Activated T-helper 1 cell treated with Interleukin-2 at 50 U/mL for 16 hours (primary cell): Measurements from ENCODE around the gene LARGE1.

Experiments
- DNase-seq: peaks from one replicate; pipeline ENCODE4 v3.0.0-alpha.2; 2020; ENCODE audit warnings: low read depth

Gene LARGE1

DNA sequence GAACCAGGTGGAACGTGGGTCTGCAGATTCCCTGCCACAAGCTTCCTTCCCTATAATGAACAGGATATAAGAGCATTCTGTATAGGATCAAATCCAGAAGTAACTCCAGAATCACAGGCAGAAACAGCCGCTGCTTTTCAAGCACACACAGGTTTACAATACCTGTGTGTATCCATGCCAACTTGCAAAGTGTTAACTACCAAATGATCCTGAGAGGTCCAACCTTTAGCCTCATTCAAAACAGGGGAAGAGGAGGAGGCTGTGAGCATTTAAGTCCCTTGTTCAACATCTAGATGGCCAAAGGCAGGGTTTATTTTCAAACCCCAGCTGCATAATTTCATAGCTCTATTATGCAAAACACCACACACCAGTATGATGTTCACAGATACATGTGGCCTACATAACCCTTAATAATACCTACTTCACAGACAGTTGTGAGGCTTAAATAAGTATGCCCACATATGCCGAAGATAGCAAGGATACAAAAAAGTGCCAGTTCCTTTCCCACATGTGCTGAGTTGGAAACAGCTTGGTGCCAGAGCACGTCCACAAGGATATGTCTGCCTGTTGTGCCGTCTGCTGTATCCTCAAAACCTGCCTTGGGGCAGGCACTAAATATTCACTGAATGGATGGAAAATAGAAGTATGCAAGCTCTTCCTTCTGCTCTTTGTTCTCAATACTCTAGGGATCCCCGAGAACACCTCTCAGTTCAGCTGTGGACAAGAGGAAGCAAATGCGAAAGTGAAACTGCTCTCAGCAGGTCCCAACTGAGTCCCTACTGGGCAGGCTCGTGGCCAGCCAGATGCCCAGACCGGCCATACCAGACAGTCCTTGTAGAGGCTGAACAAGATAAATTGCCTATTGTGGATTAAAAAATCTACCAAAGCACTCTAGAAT is 66.8 kb downstream of the LARGE1 start:
- no peak for DNase-seq

DNA sequence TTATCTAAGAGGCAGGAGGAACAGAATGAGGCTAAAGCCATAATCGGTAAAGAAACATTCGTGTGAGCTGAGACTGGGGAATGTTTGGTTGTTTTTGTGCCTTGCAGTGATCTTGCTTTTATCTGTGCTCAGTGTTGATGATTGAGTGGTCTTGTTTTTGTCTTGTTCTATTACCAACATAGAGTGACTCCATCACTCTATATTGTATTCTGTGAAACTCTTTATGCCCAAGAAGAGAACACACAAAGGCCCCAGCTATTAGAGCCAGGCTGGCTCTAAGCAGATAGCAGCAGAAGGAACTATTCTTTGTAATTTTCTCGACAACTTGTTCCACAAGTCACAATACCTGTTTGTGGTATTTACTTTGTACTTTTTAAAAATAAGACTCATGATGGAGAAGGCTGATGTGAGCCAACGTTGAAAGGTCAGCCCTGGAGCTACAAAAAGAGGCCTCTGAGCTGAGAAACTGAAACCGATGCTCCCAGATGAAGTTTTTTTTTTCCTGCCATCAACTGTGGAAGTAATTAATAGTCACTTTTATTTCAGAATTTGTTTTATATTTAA is 68.4 kb downstream of the LARGE1 start:
- DNase-seq, result no peak

DNA sequence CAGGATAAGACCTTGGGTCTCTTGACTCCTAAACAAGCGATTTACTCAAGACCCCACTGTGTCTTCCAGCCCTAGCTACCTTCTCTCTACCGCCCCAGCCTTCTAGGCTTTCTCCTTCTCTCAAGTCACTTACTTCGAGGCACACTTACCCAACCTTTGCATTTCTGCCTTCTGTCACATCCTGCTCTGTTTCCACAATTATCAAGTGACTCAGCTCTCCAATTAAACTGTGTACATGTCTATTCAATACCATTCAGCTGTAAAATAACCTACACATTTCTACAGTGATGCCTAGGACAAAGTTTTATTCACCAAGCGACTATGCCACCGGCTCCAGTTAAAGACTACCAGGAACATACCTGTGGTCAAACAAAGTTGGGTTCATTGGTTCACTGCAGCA is 69.0 kb downstream of the LARGE1 start:
- no peak for DNase-seq

DNA sequence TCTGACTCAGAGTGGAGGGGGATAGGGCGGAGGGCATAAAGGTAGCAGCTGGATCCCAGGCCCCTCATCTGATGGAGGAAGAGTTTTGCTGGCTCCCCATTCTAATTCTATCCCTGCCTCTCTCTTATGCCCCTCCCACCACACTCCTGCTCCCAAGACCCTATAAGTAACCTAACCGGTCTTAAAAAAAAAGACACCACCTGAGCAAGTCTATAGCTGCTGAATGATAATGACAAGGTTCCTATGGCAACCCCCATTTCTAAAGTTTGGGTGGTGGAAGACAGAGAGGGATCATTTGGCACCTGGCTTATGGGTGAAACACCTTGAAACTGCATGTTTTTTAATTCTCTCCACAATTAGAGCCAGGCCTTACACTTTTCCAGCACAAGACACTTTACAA is 69.6 kb downstream of the LARGE1 start:
- DNase-seq, result no peak

GRCh38 chr22:33850193-33850592 is 70.1 kb downstream of the LARGE1 start:
- no peak for DNase-seq

DNA sequence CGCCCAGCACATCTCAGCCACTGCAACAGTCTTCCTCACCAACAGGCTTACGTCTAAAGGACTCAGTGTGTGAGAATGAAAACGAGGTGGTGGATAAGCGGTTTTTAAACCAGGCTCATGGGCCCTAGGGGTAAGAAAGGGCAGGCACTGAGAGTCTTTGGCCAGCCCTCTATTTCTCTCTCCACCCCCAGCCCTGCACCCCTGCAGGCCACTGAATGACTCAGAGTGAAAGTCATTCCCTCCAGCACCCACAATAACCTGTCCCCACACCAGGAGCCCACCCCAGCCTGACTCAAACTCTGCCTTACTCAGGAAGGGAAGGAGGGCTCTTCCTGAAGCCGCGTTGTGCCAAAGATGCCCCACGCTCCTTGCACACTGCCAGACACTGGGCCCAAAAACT is 72.0 kb downstream of the LARGE1 start:
- no peak for DNase-seq

- DNase-seq, result no peak
These were observed 76.0 kb downstream of the LARGE1 start for GRCh38 chr22:33844273-33844672.

GRCh38 chr22:33842421-33843094 is 77.7 kb downstream of the LARGE1 start:
- DNase-seq, result no peak

DNA sequence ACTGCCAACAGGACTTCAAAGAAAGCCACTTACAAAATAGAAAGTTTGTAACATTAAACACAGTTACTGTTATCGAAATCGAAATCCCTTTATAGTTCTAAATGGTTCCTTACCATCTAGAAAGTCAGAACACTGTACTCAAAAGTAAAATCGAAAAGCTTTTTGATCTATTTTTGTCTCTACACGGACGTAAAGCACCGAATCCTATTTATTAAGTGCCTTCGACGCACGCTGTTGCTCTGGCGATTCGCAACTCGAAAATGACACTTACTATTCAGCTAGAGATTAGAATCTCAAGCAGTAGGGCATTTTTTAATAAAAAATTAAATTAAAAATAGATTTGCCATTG is 78.3 kb downstream of the LARGE1 start:
- DNase-seq, result no peak

DNA sequence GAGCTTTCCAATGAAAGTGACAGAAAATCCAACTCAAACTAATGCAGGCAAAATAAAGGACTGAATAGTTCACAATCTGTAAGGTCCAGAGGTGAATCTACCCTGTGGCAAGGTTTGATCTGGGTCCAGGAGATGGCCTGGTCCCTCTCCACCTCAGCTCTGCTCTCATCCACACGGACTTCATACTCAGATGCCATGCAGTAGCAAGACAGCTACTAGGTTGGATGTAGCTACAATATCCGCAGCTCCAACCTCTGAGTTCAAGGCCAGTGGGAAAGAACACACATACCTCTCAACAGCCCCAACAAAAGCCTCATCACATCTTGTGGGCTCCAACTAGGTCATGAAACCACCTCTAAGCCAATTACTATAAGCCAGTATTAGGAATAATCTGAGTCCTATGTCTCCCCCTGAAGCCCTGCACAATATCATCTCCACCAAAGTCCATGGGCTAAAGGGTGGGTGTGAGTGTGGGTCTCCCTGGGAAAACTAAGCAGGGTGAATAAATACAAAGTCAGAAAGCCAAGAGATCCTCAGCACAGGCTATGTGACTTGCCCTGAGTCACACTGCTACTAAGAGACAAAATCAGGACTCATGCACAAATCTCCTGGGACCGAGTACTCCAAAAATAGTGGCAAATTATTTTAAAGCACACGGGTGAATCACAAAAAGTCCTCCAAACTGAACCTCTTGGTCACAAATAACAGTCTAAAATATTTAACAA is 78.8 kb downstream of the LARGE1 start:
- DNase-seq, result no peak

- no peak for DNase-seq
These were observed 81.6 kb downstream of the LARGE1 start for GRCh38 chr22:33838644-33839043.

- no peak for DNase-seq
These were observed 82.5 kb downstream of the LARGE1 start for GRCh38 chr22:33837826-33838225.

DNA sequence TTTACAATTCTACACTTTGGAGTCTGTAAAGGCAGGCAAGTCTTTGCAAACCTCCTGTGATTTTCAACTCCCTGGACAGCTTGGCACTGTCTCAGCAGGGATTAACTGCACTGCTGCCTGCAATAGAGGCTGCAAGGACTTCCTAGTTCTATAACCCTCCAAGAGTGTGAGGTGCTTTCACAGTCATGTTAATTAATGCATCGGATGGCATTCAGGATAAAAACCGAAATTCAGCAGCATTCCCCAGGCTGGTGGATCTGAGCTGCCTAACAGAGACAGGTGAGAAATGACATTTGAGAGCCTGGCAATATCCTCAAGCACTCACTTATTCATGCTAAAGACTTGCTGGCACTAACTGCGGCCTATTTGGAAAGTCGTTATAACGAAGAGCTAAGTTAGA is 85.0 kb downstream of the LARGE1 start:
- no peak for DNase-seq

GRCh38 chr22:33832558-33833151 is 87.6 kb downstream of the LARGE1 start:
- no peak for DNase-seq

- no peak for DNase-seq
These were observed 88.6 kb downstream of the LARGE1 start for GRCh38 chr22:33831651-33832050.

- no peak for DNase-seq
These were observed 89.1 kb downstream of the LARGE1 start for GRCh38 chr22:33831207-33831606.

DNA sequence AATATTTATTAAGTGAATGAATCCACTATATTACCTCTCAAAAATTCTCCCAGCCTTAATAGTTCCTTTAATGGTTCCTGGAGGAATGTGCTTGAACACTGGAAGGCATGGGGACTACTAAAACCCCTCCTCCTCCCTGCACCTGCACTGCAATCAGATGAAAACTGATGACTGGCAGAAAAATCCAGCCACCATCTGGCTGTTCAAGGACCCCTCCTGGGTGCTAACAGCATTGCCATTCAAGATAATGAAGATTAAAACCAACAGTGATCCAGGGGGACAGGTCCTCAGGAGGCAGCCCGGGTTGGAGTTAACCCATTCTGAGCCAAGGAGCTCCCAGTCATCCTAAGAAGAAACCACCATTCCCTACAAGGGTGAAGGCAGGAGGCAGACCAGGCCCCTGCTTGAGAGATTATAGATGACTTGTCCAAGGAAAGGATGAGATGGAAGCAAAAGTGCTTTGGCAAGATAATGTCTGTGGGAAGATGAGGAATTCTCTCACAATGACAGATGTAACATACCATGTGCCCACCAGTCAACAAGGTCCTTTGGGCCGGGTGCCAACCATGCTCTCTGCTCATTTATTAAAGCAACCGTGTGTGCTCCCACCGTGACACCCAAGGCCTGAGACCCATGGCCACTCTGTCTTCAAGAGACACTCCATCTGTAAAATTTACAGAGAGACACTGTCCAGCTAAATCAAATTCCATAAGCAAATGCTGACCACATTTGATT is 90.6 kb downstream of the LARGE1 start:
- DNase-seq, result no peak

- no peak for DNase-seq
These were observed 92.0 kb downstream of the LARGE1 start for GRCh38 chr22:33828302-33828701.

DNA sequence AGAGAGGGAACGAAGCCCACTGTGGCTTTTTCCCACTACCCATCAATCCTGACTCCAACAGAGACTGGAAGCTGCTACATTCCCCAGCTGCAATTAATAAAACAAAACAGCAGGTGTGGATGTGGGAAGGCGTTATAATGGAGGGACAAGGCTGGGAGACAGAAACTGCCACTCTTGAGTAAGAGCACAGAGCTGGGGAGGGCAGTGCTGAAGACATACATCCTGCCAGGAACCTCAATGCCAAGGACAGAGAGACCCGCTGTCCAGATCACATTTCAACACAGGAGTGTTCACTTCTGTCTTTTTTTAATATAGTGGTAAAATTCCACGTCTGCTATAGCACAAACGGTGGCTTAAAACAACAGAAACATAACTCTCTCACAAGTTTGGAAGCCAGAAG is 94.5 kb downstream of the LARGE1 start:
- DNase-seq, result no peak

DNA sequence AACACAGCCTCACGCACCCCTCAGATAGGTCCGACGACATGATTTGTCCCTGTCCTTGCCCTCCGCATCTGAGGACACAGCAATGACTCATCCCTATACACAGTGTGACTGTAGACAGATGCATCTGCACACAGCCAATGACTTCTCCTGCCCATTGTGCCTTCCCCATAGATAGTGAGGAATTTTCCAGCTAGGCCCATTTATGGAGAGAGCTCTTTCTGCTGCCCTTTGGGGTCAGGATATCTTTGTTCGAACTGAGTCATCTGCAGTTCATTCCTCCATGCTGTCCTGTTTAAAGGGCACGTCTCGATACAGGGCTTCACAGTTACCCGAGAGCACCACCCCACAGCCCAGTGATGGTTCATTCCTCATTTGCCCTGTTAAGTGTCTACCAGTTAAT is 96.7 kb downstream of the LARGE1 start:
- DNase-seq, result no peak

- DNase-seq, result no peak
These were observed 99.0 kb downstream of the LARGE1 start for GRCh38 chr22:33821290-33821689.

DNA sequence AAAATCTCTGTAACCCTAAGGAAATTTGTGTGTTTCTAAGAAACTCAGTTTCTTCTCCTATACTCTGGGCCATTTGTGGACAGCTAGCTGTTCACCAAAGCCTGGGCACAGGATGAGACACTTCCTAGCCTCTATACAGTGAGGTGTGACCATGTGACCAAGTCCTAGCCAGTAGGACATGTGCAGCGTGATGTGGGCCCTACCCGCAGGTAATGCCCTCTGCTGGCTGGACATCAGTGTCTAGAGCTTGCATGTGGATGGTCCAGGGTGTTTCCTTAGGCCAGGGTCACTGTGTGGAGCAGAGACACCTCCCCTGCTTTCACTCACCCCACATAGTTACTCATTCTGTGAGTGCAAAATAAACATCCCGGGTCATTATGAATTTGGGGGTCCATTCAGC is 100.5 kb downstream of the LARGE1 start:
- DNase-seq, result no peak
